Lung microvascular endothelial cell (primary cell): ENCODE data around the gene TMCO4. TPM values are rescaled to one million over a fixed set of nuclear protein-coding genes. Genes with fewer than 3 reads are reported as not detected.

Experiments used
- DNase-seq, 2 donors: peaks; one replicate each; pipeline versions ENCODE4 v3.0.0 to v3.0.0-alpha.2; 2010; ENCODE audit warnings: low read depth in 2 of 2
- total RNA-seq: library from RNA; depleted of rRNA; stranded (reverse); fragments of >200 nt; gene quantifications from 2 replicates; pipeline ENCODE4 v1.2.1, GENCODE V29; 2014

Gene TMCO4
- total RNA-seq, 1 donor from 2014 or later, result 7.3 TPM

GRCh38 chr1:19688041-19688842 lies 111.5 kb downstream of the TMCO4 start:
- no peak for DNase-seq

GRCh38 chr1:19687414-19687813 lies 112.3 kb downstream of the TMCO4 start:
- no peak for DNase-seq

- DNase-seq, result no peak
These were observed 113.7 kb downstream of the TMCO4 start for GRCh38 chr1:19685994-19686393.

GRCh38 chr1:19684677-19685076 lies 115.0 kb downstream of the TMCO4 start:
- no peak for DNase-seq

GRCh38 chr1:19683351-19683750 lies 116.4 kb downstream of the TMCO4 start:
- no peak for DNase-seq

- no peak for DNase-seq
These were observed 116.8 kb downstream of the TMCO4 start for GRCh38 chr1:19682901-19683300.

GRCh38 chr1:19682257-19682656 lies 117.5 kb downstream of the TMCO4 start:
- DNase-seq, result peak in 1 of 2 donors; percentile 54

GRCh38 chr1:19680644-19681043 lies 119.1 kb downstream of the TMCO4 start:
- DNase-seq, result no peak

GRCh38 chr1:19679691-19680090 lies 120.0 kb downstream of the TMCO4 start:
- no peak for DNase-seq

- DNase-seq, result no peak
These were observed 120.7 kb downstream of the TMCO4 start for GRCh38 chr1:19678931-19679453.

- no peak for DNase-seq
These were observed 121.2 kb downstream of the TMCO4 start for GRCh38 chr1:19678493-19678892.

- peak; percentile 56 to 57 for DNase-seq
These were observed 123.2 kb downstream of the TMCO4 start for GRCh38 chr1:19676438-19676922.

GRCh38 chr1:19675797-19676196 lies 123.9 kb downstream of the TMCO4 start:
- no peak for DNase-seq

- no peak for DNase-seq
These were observed 127.5 kb downstream of the TMCO4 start for GRCh38 chr1:19672237-19672636.

GRCh38 chr1:19670787-19671186 lies 128.9 kb downstream of the TMCO4 start:
- no peak for DNase-seq

GRCh38 chr1:19668888-19669287 lies 130.8 kb downstream of the TMCO4 start:
- DNase-seq, result no peak

GRCh38 chr1:19665496-19666465 lies 133.9 kb downstream of the TMCO4 start:
- DNase-seq, result no peak

GRCh38 chr1:19665186-19665495 lies 134.6 kb downstream of the TMCO4 start:
- DNase-seq, result no peak

GRCh38 chr1:19664453-19665185 lies 135.1 kb downstream of the TMCO4 start, which contains the start of gene HTR6:
Gene HTR6 (plus strand): TSS chr1:19664875. CDS start chr1:19665754, 879 bp downstream.
- DNase-seq, result no peak

- no peak for DNase-seq
These were observed 137.4 kb downstream of the TMCO4 start for GRCh38 chr1:19662313-19662712.

- DNase-seq, result peak; percentile 49 to 61
These were observed 137.9 kb downstream of the TMCO4 start for GRCh38 chr1:19661721-19662228.
